Loucy (cell line): Measurements from ENCODE around the gene CSAD.
A peak's percentile ranks its signal among the peaks of the same experiment; 100 is the strongest.

Experiments used
- EZH2phosphoT487 ChIP-seq: fragments of 200-600 bp; IDR thresholded peaks from 2 replicates; pipeline ENCODE4 v1.6.1; 2018; ENCODE audit warnings: antibody characterized with exemption, mild to moderate bottlenecking, moderate library complexity, borderline replicate concordance
- TF ChIP-seq, protein P1 (sequence below): fragments of 200-600 bp; sonication (generic); conservative IDR thresholded peaks from 2 replicates; pipeline ENCODE4 v1.5.1; 2014; ENCODE audit warnings: mild to moderate bottlenecking, antibody characterized with exemption, low read length

- TF ChIP-seq, protein P1, sequence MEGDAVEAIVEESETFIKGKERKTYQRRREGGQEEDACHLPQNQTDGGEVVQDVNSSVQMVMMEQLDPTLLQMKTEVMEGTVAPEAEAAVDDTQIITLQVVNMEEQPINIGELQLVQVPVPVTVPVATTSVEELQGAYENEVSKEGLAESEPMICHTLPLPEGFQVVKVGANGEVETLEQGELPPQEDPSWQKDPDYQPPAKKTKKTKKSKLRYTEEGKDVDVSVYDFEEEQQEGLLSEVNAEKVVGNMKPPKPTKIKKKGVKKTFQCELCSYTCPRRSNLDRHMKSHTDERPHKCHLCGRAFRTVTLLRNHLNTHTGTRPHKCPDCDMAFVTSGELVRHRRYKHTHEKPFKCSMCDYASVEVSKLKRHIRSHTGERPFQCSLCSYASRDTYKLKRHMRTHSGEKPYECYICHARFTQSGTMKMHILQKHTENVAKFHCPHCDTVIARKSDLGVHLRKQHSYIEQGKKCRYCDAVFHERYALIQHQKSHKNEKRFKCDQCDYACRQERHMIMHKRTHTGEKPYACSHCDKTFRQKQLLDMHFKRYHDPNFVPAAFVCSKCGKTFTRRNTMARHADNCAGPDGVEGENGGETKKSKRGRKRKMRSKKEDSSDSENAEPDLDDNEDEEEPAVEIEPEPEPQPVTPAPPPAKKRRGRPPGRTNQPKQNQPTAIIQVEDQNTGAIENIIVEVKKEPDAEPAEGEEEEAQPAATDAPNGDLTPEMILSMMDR = peak; percentile 99
- no peak for TF ChIP-seq EZH2phosphoT487
Observed at GRCh38 chr12:53159195-53159839, 21.4 kb downstream of the CSAD start.
